HepG2 (cell line): ENCODE data around the gene GPR25. TPM values are rescaled to one million over a fixed set of nuclear protein-coding genes. Genes with fewer than 3 reads are reported as not detected.

Source experiments
- ATF1 ChIP-seq: IDR thresholded peaks from 2 replicates; pipeline ENCODE4 v1.6.1; 2016; ENCODE audit warnings: mild to moderate bottlenecking, control low read depth
- MAFG ChIP-seq: sonication (generic); formaldehyde crosslinking; IDR thresholded peaks from 2 replicates; pipeline ENCODE4 v1.5.1; 2020; ENCODE audit warnings: mild to moderate bottlenecking, missing genetic modification reagents
- MBNL3 ChIP-seq: fragments of 250-450 bp; sonication (Bioruptor Pico); conservative IDR thresholded peaks from 2 replicates; pipeline ENCODE4 v1.8.0; 2022; ENCODE audit warnings: mild to moderate bottlenecking, inconsistent platforms
- MIXL1 ChIP-seq: IDR thresholded peaks from 2 replicates; pipeline ENCODE4 v1.6.1; 2016
- MYC ChIP-seq: sonication (generic); formaldehyde crosslinking; IDR thresholded peaks from 2 replicates; pipeline ENCODE4 v1.9.0; 2021; ENCODE audit warnings: missing genetic modification reagents, borderline replicate concordance
- NBN ChIP-seq: fragments of 450-650 bp; conservative IDR thresholded peaks from 2 replicates; pipeline ENCODE4 v1.6.1; 2017
- RBFOX2 ChIP-seq: fragments of 200-400 bp; formaldehyde crosslinking; IDR thresholded peaks from 2 replicates; pipeline ENCODE4 v1.6.1; 2017; ENCODE audit warnings: low read depth, mild to moderate bottlenecking, low read length
- RBM22 ChIP-seq: fragments of 200-400 bp; formaldehyde crosslinking; optimal IDR thresholded peaks from 2 replicates; pipeline ENCODE3; 2017; ENCODE audit warnings: mild to moderate bottlenecking, low read length, moderate library complexity
- SAP130 ChIP-seq: IDR thresholded peaks from 2 replicates; pipeline ENCODE4 v1.6.1; 2016; ENCODE audit warnings: low read depth
- SIX1 ChIP-seq: sonication (generic); formaldehyde crosslinking; IDR thresholded peaks from 2 replicates; pipeline ENCODE4 v1.4.0; 2020; ENCODE audit warnings: missing genetic modification reagents, borderline replicate concordance
- SP2 ChIP-seq: sonication (generic); formaldehyde crosslinking; IDR thresholded peaks from 2 replicates; pipeline ENCODE4 v1.5.1; 2020; ENCODE audit warnings: mild to moderate bottlenecking, missing genetic modification reagents
- ZBTB8A ChIP-seq: sonication (generic); formaldehyde crosslinking; IDR thresholded peaks from 2 replicates; pipeline ENCODE4 v1.4.0; 2020; ENCODE audit warnings: mild to moderate bottlenecking, low read depth, missing genetic modification reagents, borderline replicate concordance
- ZC3H4 ChIP-seq: sonication (generic); formaldehyde crosslinking; IDR thresholded peaks from 2 replicates; pipeline ENCODE4 v1.4.0; 2020; ENCODE audit warnings: missing genetic modification reagents, borderline replicate concordance
- ZNF253 ChIP-seq: sonication (generic); formaldehyde crosslinking; IDR thresholded peaks from 2 replicates; pipeline ENCODE4 v1.8.0; 2022; ENCODE audit warnings: mild to moderate bottlenecking, missing genetic modification reagents, borderline replicate concordance
- ZNF557 ChIP-seq: sonication (generic); formaldehyde crosslinking; IDR thresholded peaks from 2 replicates; pipeline ENCODE4 v1.4.0; 2020; ENCODE audit warnings: missing genetic modification reagents
- ZNF563 ChIP-seq: sonication (generic); formaldehyde crosslinking; IDR thresholded peaks from 2 replicates; pipeline ENCODE4 v1.8.0; 2022; ENCODE audit warnings: mild to moderate bottlenecking, moderate library complexity, missing genetic modification reagents
- ZNF605 ChIP-seq: sonication (generic); formaldehyde crosslinking; IDR thresholded peaks from 2 replicates; pipeline ENCODE4 v1.8.0; 2022; ENCODE audit warnings: mild to moderate bottlenecking, missing genetic modification reagents
- ZNF891 ChIP-seq: sonication (generic); formaldehyde crosslinking; IDR thresholded peaks from 2 replicates; pipeline ENCODE4 v1.5.0; 2020; ENCODE audit warnings: mild to moderate bottlenecking, missing genetic modification reagents
- ZSCAN12 ChIP-seq: sonication (generic); formaldehyde crosslinking; IDR thresholded peaks from 2 replicates; pipeline ENCODE4 v1.9.0; 2021; ENCODE audit warnings: mild to moderate bottlenecking, missing genetic modification reagents
- polyA plus RNA-seq, 8 experiments: library from polyadenylated mRNA; depleted of rRNA in 3 of 8; stranded (reverse) in 7 of 8; unstranded in 1 of 8; fragments of >200 nt; fragmentation: Illumina TruSeq in 4 of 8; extraction: Trizol in 4 of 8; gene quantifications; 2 replicates each; pipeline versions ENCODE4 v1.2.1 to v1.2.3, GENCODE V29; 2011 to 2016; ENCODE audit warnings: low read depth in 4 of 8, missing spikeins in 1 of 8, mixed read lengths in 1 of 8; ENCODE audit not compliant: insufficient read depth in 1 of 8
- total RNA-seq, 5 experiments: library from RNA; depleted of rRNA; stranded (reverse); fragments of >200 nt; fragmentation: Illumina TruSeq; extraction: Trizol; gene quantifications; 2 replicates each; pipeline ENCODE4 v1.2.3, GENCODE V29; 2016; ENCODE audit warnings: low read depth in 1 of 5
- TF ChIP-seq, protein P1 (sequence below): IDR thresholded peaks from 2 replicates; pipeline ENCODE4 v1.6.1; 2016; ENCODE audit warnings: missing compliant biosample characterization, missing genetic modification reagents, borderline replicate concordance
- TF ChIP-seq, protein P2 (sequence below): sonication (generic); formaldehyde crosslinking; IDR thresholded peaks from 2 replicates; pipeline ENCODE4 v1.4.0; 2020; ENCODE audit warnings: mild to moderate bottlenecking, missing genetic modification reagents
- TF ChIP-seq, protein P3 (sequence below): IDR thresholded peaks from 2 replicates; pipeline ENCODE4 v1.6.1; 2012; ENCODE audit warnings: inconsistent platforms
- TF ChIP-seq, protein P4 (sequence below): sonication (generic); formaldehyde crosslinking; IDR thresholded peaks from 2 replicates; pipeline ENCODE4 v1.5.1; 2020; ENCODE audit warnings: mild to moderate bottlenecking, missing genetic modification reagents, moderate library complexity

Gene GPR25
- total and polyA plus RNA-seq, 2 of the 13 experiments (the other 11 are each of a cell fraction or from before 2014, with no cell fraction given) = not detected

DNA sequence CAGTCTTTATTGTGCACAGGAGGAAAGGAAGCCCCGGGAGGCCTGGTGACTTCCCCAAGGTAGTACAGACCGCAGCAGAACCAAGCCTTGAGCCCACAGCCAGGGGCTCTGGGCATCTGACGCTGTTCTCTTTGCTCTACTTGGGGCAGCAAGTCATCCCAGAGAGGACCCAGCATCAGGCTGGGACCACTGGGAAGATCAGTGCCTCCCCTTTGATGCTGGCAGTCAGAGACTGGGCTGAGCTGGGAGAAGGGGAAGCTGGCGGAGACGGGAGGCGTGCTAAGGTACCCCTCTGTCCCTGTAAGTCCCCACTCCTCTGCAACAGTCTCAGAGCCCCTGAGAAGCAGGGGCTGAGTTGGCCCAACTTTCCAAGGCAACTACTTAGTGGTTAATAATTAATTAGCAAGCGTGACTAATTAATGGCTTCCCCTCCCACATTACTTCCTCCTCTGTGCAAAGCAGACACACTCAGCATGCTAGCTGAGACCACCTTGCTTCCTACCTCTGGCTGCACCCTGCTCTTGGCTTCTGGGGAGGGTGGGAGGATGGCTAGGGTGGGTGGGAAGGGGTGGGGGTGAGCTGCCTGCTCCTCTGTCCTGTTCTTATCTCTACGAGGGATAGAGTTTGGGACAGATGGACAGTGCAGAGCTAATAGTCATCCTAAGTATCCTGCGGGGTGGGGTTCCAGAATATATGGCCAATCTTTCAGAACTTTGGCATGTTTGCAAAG lies 23.2 kb downstream of the GPR25 start (continued):
- TF ChIP-seq, protein P1, sequence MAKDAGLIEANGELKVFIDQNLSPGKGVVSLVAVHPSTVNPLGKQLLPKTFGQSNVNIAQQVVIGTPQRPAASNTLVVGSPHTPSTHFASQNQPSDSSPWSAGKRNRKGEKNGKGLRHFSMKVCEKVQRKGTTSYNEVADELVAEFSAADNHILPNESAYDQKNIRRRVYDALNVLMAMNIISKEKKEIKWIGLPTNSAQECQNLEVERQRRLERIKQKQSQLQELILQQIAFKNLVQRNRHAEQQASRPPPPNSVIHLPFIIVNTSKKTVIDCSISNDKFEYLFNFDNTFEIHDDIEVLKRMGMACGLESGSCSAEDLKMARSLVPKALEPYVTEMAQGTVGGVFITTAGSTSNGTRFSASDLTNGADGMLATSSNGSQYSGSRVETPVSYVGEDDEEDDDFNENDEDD (CRISPR knock-in tag) = no peak
- TF ChIP-seq, protein P2, sequence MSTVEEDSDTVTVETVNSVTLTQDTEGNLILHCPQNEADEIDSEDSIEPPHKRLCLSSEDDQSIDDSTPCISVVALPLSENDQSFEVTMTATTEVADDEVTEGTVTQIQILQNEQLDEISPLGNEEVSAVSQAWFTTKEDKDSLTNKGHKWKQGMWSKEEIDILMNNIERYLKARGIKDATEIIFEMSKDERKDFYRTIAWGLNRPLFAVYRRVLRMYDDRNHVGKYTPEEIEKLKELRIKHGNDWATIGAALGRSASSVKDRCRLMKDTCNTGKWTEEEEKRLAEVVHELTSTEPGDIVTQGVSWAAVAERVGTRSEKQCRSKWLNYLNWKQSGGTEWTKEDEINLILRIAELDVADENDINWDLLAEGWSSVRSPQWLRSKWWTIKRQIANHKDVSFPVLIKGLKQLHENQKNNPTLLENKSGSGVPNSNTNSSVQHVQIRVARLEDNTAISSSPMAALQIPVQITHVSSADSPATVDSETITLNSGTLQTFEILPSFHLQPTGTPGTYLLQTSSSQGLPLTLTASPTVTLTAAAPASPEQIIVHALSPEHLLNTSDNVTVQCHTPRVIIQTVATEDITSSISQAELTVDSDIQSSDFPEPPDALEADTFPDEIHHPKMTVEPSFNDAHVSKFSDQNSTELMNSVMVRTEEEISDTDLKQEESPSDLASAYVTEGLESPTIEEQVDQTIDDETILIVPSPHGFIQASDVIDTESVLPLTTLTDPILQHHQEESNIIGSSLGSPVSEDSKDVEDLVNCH = no peak
- TF ChIP-seq RBM22 (no peak), ZBTB8A (no peak), SAP130 (CRISPR knock-in tag) (no peak), SP2 (CRISPR knock-in tag) (no peak), ZNF891 (CRISPR knock-in tag) (peak; percentile 42; the same call in 1 of the 2 replicates), NBN (no peak), ZNF557 (CRISPR knock-in tag) (no peak), MAFG (CRISPR knock-in tag) (no peak), ZSCAN12 (CRISPR knock-in tag) (no peak), MIXL1 (CRISPR knock-in tag) (peak; percentile 84), ZNF605 (CRISPR knock-in tag) (0 out of 2 replicates have a peak, but pooled peaks have one; percentile 25), MBNL3 (CRISPR knock-in tag) (no peak), ZNF253 (0 out of 2 replicates have a peak, but pooled peaks have one; percentile 24), MYC (CRISPR knock-in tag) (no peak), ZNF563 (no peak), RBFOX2 (0 out of 2 replicates have a peak, but pooled peaks have one; percentile 12), ATF1 (CRISPR knock-in tag) (no peak), SIX1 (CRISPR knock-in tag) (no peak), ZC3H4 (CRISPR knock-in tag) (no peak)
- TF ChIP-seq, protein P3, sequence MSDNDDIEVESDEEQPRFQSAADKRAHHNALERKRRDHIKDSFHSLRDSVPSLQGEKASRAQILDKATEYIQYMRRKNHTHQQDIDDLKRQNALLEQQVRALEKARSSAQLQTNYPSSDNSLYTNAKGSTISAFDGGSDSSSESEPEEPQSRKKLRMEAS = no peak
- TF ChIP-seq, protein P4, sequence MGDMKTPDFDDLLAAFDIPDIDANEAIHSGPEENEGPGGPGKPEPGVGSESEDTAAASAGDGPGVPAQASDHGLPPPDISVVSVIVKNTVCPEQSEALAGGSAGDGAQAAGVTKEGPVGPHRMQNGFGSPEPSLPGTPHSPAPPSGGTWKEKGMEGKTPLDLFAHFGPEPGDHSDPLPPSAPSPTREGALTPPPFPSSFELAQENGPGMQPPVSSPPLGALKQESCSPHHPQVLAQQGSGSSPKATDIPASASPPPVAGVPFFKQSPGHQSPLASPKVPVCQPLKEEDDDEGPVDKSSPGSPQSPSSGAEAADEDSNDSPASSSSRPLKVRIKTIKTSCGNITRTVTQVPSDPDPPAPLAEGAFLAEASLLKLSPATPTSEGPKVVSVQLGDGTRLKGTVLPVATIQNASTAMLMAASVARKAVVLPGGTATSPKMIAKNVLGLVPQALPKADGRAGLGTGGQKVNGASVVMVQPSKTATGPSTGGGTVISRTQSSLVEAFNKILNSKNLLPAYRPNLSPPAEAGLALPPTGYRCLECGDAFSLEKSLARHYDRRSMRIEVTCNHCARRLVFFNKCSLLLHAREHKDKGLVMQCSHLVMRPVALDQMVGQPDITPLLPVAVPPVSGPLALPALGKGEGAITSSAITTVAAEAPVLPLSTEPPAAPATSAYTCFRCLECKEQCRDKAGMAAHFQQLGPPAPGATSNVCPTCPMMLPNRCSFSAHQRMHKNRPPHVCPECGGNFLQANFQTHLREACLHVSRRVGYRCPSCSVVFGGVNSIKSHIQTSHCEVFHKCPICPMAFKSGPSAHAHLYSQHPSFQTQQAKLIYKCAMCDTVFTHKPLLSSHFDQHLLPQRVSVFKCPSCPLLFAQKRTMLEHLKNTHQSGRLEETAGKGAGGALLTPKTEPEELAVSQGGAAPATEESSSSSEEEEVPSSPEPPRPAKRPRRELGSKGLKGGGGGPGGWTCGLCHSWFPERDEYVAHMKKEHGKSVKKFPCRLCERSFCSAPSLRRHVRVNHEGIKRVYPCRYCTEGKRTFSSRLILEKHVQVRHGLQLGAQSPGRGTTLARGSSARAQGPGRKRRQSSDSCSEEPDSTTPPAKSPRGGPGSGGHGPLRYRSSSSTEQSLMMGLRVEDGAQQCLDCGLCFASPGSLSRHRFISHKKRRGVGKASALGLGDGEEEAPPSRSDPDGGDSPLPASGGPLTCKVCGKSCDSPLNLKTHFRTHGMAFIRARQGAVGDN (CRISPR knock-in tag) = no peak
